NB4 (cell line): Measurements from ENCODE around the gene CNTNAP2.

ENCODE experiments used
- MYC ChIP-seq: IDR thresholded peaks from 2 replicates; pipeline ENCODE4 v1.6.1; 2011; ENCODE audit warnings: low read depth, low read length
- POLR2A ChIP-seq: IDR thresholded peaks from 2 replicates; pipeline ENCODE4 v1.6.1; 2011; ENCODE audit warnings: mild to moderate bottlenecking; ENCODE audit not compliant: insufficient read length; ENCODE audit errors: extremely low read depth
- TF ChIP-seq, protein P1 (sequence below): IDR thresholded peaks from one replicate; pipeline ENCODE4 v1.5.1; 2012; ENCODE audit warnings: low read depth, low read length
- TF ChIP-seq, protein P2 (sequence below): IDR thresholded peaks from 2 replicates; pipeline ENCODE4 v1.6.1; 2011; ENCODE audit warnings: low read depth, low read length

DNA sequence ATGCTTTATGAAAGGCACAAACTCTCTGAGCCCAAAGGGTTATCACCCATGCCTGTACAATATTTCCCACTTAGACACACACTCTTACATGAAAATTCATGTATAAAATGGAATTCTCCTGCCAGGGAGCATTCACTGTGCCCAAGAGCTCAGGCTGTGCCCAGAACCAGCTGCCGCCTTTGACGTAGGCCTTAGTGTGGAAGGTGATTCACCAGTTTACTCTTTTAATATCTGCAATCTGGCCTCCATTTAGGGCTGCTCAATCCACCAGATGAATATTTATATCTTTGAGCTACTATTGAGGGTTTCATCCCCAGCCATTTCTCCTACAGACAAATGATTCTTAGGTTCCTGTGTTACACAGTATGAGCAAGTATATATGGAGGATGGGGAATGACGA, 849.7 kb downstream of the CNTNAP2 start:
- TF ChIP-seq, protein P1, sequence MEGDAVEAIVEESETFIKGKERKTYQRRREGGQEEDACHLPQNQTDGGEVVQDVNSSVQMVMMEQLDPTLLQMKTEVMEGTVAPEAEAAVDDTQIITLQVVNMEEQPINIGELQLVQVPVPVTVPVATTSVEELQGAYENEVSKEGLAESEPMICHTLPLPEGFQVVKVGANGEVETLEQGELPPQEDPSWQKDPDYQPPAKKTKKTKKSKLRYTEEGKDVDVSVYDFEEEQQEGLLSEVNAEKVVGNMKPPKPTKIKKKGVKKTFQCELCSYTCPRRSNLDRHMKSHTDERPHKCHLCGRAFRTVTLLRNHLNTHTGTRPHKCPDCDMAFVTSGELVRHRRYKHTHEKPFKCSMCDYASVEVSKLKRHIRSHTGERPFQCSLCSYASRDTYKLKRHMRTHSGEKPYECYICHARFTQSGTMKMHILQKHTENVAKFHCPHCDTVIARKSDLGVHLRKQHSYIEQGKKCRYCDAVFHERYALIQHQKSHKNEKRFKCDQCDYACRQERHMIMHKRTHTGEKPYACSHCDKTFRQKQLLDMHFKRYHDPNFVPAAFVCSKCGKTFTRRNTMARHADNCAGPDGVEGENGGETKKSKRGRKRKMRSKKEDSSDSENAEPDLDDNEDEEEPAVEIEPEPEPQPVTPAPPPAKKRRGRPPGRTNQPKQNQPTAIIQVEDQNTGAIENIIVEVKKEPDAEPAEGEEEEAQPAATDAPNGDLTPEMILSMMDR: no peak
- TF ChIP-seq, protein P2, sequence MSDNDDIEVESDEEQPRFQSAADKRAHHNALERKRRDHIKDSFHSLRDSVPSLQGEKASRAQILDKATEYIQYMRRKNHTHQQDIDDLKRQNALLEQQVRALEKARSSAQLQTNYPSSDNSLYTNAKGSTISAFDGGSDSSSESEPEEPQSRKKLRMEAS: no peak
- TF ChIP-seq MYC (no peak), POLR2A (no peak)
